Stomach smooth muscle (tissue), 2 donors: Measurements from ENCODE around the gene MRTFA.
"Not testable (repeated sequence)": the region's sequence is repeated elsewhere in the genome, so short reads cannot be mapped to it uniquely, and the experiment has no call there.

Experiments used
- H3K27ac ChIP-seq: one replicate; pipeline ENCODE4 v1.7.0; 2013; ENCODE audit warnings: mild to moderate bottlenecking, low read length, inconsistent platforms
- H3K27me3 ChIP-seq, 2 donors: one replicate each; pipeline ENCODE4 v1.7.0; 2013; ENCODE audit warnings: low read length in 2 of 2; ENCODE audit not compliant: insufficient read depth in 2 of 2, control insufficient read depth in 1 of 2
- H3K36me3 ChIP-seq, 2 donors: one replicate each; pipeline ENCODE4 v1.7.0; 2013; ENCODE audit warnings: low read length in 2 of 2; ENCODE audit not compliant: control insufficient read depth in 2 of 2, insufficient read depth in 2 of 2
- H3K4me1 ChIP-seq: one replicate; pipeline ENCODE4 v1.7.0; 2013; ENCODE audit warnings: low read length; ENCODE audit not compliant: control insufficient read depth, insufficient read depth
- H3K4me3 ChIP-seq, 2 donors: one replicate each; pipeline ENCODE4 v1.7.0; 2013; ENCODE audit warnings: low read length in 2 of 2
- H3K9ac ChIP-seq, 2 donors: one replicate each; pipeline ENCODE4 v1.7.0; 2013; ENCODE audit warnings: low read length in 2 of 2, mild to moderate bottlenecking in 1 of 2
- H3K9me3 ChIP-seq, 2 donors: one replicate each; pipeline ENCODE4 v1.7.0; 2013; ENCODE audit warnings: low read length in 2 of 2; ENCODE audit not compliant: control insufficient read depth in 2 of 2
- donor health status: healthy.
- donor health status: Pancreatic carcinoma.

MRTFA gene

GRCh38 chr22:40580631-40581030 is 55.9 kb downstream of the MRTFA start:
- Histone ChIP-seq H3K4me1 (no peaks in the 10 kb centered on the region), H3K36me3 (no peaks in the 10 kb centered on the region), H3K4me3 (no peak overlapping the region), H3K9me3 (no peaks in the 10 kb centered on the region), H3K27me3 (no peaks in the 10 kb centered on the region), H3K27ac (no peak overlapping the region), H3K9ac (no peak overlapping the region)

- H3K27me3 ChIP-seq: no peaks in the 10 kb centered on the region
- no peaks in the 10 kb centered on the region for H3K4me1 ChIP-seq
- no peak overlapping the region for H3K4me3 ChIP-seq
- no peaks in the 10 kb centered on the region for H3K9me3 ChIP-seq
- no peak overlapping the region for H3K9ac ChIP-seq
- H3K36me3 ChIP-seq: no peaks in the 10 kb centered on the region
- no peak overlapping the region for H3K27ac ChIP-seq
These were observed 58.3 kb downstream of the MRTFA start for GRCh38 chr22:40578171-40578570.

DNA sequence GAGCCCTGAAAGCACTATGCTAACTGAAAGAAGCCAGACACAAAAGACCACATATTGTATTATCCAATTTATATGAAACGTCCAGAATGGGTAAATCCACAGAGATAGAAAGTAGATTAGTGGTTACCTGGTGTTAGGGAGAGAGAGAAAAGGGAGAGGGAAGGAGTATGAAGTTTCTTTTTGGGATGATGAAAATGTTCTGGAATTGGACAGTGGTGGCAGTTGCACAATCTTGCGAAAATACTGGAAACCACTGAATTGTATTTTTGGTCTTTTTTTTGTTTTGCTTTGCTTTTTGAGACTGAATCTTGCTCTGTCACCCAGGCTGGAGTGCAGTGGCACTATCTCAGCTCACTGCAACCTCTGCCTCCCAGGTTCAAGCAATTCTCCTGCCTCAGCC is 63.5 kb downstream of the MRTFA start:
- H3K9ac ChIP-seq: no peak overlapping the region
- H3K27me3 ChIP-seq: no peaks in the 10 kb centered on the region
- no peak overlapping the region for H3K4me3 ChIP-seq
- no peak overlapping the region for H3K27ac ChIP-seq
- no peaks in the 10 kb centered on the region for H3K36me3 ChIP-seq
- no peaks in the 10 kb centered on the region for H3K4me1 ChIP-seq
- H3K9me3 ChIP-seq: no peaks in the 10 kb centered on the region

- H3K4me3 ChIP-seq: no peak overlapping the region
- H3K27ac ChIP-seq: no peak overlapping the region
- no peak overlapping the region for H3K9ac ChIP-seq
- H3K4me1 ChIP-seq: no peaks in the 10 kb centered on the region
- H3K27me3 ChIP-seq: no peaks in the 10 kb centered on the region
- no peaks in the 10 kb centered on the region for H3K9me3 ChIP-seq
- H3K36me3 ChIP-seq: no peaks in the 10 kb centered on the region
These were observed 64.6 kb downstream of the MRTFA start for GRCh38 chr22:40571887-40572286.

DNA sequence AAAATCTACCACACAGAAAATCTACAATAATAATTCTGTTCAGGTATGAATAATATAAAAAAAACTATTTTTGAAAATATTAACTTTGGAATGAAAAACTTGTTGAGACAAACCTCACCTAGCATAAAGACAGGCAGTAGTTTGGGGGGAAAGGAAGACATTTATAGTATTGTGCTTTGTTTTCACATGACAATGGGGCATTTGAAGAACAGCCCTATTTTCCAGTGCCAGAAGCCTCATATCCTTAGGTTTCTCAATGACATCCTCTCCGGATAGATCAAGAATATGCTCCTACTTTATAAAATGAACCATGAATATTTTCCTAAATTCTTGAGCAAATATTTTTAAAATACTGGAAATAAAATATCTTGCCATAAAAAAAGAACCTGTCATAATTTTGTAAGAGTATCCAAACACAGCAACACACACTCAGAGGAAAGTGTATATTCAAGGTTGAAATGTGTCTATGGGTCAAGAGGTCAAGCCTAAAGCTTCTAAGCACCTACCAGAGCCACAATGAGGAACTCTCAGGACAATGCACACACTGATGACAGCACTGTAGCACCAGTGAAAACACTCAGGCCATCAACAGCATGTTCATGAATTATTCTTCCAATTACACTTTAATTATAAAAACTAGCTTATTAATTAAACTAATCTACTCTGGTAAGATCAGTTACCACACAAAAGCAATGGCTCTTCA is 68.7 kb downstream of the MRTFA start:
- H3K4me1 ChIP-seq: no peaks in the 10 kb centered on the region
- H3K27me3 ChIP-seq: no peaks in the 10 kb centered on the region
- H3K9ac ChIP-seq: no peak overlapping the region
- H3K9me3 ChIP-seq: no peaks in the 10 kb centered on the region
- H3K36me3 ChIP-seq: no peaks in the 10 kb centered on the region
- no peak overlapping the region for H3K4me3 ChIP-seq
- H3K27ac ChIP-seq: no peak overlapping the region

DNA sequence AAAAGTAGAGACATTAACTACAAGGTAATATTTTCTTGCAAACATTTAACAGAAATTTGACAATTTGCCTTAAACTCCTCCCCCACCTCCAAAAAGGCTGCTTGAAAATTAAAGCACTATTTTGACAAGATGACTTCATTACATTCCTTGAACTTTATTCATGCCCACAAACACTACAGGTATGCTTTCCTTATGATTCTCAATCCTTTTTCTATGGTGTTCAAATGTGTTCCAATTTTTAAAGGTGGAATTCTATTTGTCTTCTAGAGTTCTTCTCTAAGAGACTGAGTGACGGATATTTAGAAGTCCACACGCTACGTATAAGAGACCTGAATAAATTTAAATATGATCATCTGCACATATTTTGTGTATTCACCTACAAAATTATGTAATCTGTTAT is 69.4 kb downstream of the MRTFA start:
- no peaks in the 10 kb centered on the region for H3K27me3 ChIP-seq
- H3K36me3 ChIP-seq: no peaks in the 10 kb centered on the region
- no peaks in the 10 kb centered on the region for H3K9me3 ChIP-seq
- H3K4me1 ChIP-seq: no peaks in the 10 kb centered on the region
- H3K27ac ChIP-seq: no peak overlapping the region
- no peak overlapping the region for H3K9ac ChIP-seq
- H3K4me3 ChIP-seq: no peak overlapping the region

DNA sequence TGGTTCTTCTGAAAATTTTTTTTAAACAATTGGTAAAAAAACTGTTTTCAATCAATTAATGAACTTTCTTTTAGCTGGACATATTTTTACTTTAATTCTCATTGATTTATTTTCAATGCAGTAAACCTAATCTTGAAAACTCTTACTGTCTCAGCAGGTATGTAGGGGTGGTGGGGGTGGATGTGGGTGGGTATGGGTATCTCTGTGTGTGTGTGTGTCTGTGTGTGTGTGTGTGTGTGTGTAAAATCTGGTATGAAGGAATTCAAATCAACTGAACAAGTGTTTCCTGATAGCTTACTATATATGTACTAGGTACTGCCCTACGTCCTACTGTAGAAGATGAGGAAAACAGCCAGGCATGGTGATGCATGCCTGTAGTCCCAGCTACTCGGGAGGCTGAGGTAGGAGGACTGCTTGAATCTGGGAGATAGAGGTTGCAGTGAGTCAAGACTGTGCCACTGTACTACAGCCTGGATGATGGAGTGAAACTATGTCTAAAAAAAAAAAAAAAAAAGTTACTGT is 75.5 kb downstream of the MRTFA start:
- no peaks in the 10 kb centered on the region for H3K27me3 ChIP-seq
- no peak overlapping the region for H3K4me3 ChIP-seq
- no peak overlapping the region for H3K9ac ChIP-seq
- H3K27ac ChIP-seq: no peak overlapping the region
- peaks cover 0 to 5% of the 10 kb centered on the region in 2 donors for H3K36me3 ChIP-seq
- no peaks in the 10 kb centered on the region for H3K4me1 ChIP-seq
- H3K9me3 ChIP-seq: no peaks in the 10 kb centered on the region

- Histone ChIP-seq H3K4me3 (no peak overlapping the region), H3K27ac (no peak overlapping the region), H3K9me3 (no peaks in the 10 kb centered on the region), H3K36me3 (peaks cover 0 to 5% of the 10 kb centered on the region in 2 donors), H3K9ac (no peak overlapping the region), H3K4me1 (no peaks in the 10 kb centered on the region), H3K27me3 (no peaks in the 10 kb centered on the region)
These were observed 76.0 kb downstream of the MRTFA start for GRCh38 chr22:40560551-40560950.

- Histone ChIP-seq H3K36me3 (peaks cover 2 to 5% of the 10 kb centered on the region in 2 donors), H3K27ac (no peak overlapping the region), H3K9me3 (no peaks in the 10 kb centered on the region), H3K4me1 (no peaks in the 10 kb centered on the region), H3K9ac (no peak overlapping the region), H3K27me3 (no peaks in the 10 kb centered on the region), H3K4me3 (no peak overlapping the region)
These were observed 78.5 kb downstream of the MRTFA start for GRCh38 chr22:40557972-40558371.

- no peak overlapping the region for H3K9ac ChIP-seq
These were observed 79.9 kb downstream of the MRTFA start for GRCh38 chr22:40556641-40557040.

DNA sequence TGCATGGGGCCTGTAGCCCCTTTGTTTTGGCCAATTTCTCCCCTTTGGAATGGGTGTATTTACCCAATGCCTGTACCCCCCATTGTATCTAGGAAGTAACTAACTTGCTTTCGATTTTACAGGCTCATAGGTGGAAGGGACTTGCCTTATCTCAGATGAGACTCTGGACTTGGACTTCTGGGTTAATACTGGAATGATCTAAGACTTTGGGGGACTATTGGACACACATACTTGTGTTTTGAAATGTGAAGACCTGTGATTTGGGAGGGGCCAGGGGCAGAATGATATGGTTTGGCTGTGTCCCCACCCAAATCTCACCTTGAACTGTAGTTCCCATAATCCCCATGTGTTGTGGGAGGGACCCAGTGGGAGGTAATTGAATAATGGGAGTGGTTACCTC is 82.5 kb downstream of the MRTFA start:
- not testable (repeated sequence) for H3K27ac ChIP-seq, H3K36me3 ChIP-seq, H3K4me1 ChIP-seq, H3K9ac ChIP-seq, H3K9me3 ChIP-seq, H3K4me3 ChIP-seq, H3K27me3 ChIP-seq

More at GRCh38 chr22:40556641-40557040, 79.9 kb downstream of the MRTFA start:
- Histone ChIP-seq H3K36me3 (peaks cover 4 to 7% of the 10 kb centered on the region in 2 donors), H3K9me3 (no peaks in the 10 kb centered on the region), H3K27ac (no peak overlapping the region), H3K4me1 (no peaks in the 10 kb centered on the region), H3K27me3 (no peaks in the 10 kb centered on the region), H3K4me3 (no peak overlapping the region)
